Endometrium (tissue), 2 donors: ENCODE results near the gene FBXW12.
"Not testable (repeated sequence)": the region's sequence is repeated elsewhere in the genome, so short reads cannot be mapped to it uniquely, and the experiment has no call there.

Source experiments
- FAIRE-seq: peaks from 2 replicates; lab custom pipeline; 2012; peaks lifted over from hg19 to GRCh38; lab: Jason Lieb, UNC
- donor health status: control.
- donor health status: control.

FBXW12 gene

GRCh38 chr3:48372862-48373435, 930 bp downstream of the FBXW12 start:
- no peak for FAIRE-seq

DNA sequence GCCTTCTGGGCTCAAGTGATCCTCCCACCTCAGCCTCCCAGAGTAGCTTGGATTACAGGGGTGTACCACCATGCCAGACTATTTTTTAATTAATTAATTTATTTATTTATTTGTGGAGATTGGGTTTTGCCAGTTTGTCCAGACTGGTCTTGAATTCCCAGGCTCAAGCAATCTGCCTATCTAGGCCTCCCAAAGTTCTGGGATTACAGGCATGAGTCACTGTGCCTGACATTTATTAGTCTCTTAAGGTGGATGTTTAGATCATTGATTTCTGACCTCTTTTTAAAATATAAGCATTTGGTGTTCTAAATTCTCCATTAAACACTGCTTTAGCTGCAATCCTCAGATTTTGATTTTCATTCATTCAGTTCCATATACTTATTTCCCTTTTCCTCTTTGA, 15.6 kb downstream of the FBXW12 start:
- FAIRE-seq: no peak

- FAIRE-seq: no peak
Measured at GRCh38 chr3:48388966-48389365, 16.9 kb downstream of the FBXW12 start.

DNA sequence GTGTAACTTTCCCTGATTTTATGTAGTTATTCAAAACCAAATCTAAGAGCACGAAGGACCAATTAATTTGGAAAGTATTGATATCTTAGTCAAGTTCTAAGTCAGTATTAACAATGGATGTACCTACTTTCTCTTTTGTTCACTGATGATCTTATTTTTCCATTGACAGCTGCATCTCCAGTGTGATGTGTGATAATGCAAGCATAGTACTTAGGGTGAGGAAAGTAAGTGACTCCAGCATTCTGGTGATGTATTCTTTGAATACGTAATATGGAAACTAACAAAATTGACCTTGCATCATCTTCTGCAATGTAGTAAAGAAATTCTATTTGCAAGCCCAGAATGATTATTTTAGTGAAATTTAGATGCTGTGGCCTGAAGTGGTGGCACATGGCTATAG, 22.4 kb downstream of the FBXW12 start:
- FAIRE-seq: no peak

GRCh38 chr3:48395714-48396113, 23.7 kb downstream of the FBXW12 start:
- no peak for FAIRE-seq

- FAIRE-seq: no peak
Measured at GRCh38 chr3:48397767-48398681, 26.0 kb downstream of the FBXW12 start.

GRCh38 chr3:48398701-48399386, 26.8 kb downstream of the FBXW12 start:
- FAIRE-seq: no peak

DNA sequence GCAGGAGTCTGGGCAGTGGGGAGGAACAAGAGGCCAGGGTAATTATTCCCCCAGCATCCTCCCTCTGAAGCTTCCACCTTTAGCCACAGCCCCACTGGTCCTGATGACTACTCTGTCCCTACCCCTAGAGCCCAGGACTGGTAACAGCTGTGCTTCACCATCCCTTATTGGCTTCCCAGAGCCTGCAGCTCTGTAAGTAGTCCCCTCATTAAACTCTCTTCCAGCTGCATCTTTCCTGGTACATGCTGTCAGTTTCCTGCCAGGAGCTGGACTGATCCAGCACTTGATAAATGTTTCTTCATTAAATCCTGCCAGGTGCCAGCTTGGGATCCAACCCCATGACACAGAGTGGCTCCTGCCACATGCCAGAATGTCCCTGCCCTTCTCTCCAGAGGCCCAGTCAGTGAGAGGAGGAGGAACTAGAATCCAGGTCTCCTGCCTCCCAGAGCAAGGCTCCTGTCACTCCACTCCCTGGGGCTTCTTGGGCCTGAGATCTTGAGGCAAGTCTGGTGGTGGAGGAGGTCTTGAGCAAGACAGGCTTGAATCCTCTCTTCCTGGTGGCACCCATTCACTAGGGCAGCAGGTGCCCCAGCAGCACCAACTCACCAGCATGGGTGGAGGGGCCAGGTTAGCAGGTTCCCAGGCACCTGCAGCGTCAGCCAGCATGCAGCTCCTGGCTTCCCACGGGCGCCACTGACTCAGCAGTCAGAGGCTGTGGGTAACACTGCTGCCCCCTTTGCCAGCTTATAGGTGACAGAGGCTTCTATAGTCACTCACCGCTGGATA, 27.6 kb downstream of the FBXW12 start:
- FAIRE-seq: no peak

GRCh38 chr3:48400824-48401433, 28.9 kb downstream of the FBXW12 start:
- FAIRE-seq: no peak

DNA sequence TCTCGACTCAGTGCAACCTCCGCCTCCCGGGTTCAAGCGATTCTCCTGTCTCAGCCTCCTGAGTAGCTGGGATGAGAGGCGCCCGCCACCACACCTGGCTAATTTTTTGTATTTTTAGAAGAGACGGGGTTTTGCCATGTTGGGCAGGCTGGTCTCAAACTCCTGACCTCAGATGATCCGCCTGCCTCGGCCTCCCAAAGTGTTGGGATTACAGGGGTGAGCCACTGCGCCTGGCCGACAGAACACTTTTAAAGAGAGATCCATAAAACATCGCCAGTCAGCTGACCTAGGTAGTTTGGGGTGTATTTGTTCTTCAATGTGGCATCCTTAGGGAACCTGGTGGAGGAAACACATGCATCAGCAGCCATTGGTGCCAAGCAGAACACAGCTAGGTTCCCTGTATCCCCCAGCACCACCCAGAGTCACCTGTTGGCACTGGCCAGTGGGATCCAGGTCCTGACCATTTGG, 29.4 kb downstream of the FBXW12 start:
- FAIRE-seq: not testable (repeated sequence)

DNA sequence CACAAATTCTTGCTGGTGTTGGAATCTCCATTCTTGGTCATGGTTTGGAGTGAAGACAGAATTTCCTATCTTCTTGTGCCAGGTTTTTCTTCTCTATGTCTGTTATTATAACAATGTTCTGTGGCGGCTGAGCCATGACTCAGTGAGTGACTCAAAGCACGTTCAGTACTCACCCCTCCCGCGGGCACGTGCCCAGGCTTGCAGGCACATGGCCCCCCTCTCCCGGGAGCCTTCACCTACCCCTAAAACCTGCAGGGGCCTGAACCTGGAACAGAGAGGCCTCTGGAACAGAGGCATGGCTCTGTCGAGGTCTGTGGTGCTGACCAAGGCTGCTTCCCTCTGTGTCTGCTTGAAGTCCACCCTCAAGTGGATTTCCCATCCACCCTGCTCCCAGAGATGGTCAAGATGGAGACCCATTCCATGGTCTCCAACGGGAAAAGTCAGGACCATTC, 30.3 kb downstream of the FBXW12 start:
- FAIRE-seq: no peak

- FAIRE-seq: no peak
Measured at GRCh38 chr3:48402907-48403306, 30.9 kb downstream of the FBXW12 start.

GRCh38 chr3:48403533-48404439, 31.8 kb downstream of the FBXW12 start:
- no peak for FAIRE-seq

DNA sequence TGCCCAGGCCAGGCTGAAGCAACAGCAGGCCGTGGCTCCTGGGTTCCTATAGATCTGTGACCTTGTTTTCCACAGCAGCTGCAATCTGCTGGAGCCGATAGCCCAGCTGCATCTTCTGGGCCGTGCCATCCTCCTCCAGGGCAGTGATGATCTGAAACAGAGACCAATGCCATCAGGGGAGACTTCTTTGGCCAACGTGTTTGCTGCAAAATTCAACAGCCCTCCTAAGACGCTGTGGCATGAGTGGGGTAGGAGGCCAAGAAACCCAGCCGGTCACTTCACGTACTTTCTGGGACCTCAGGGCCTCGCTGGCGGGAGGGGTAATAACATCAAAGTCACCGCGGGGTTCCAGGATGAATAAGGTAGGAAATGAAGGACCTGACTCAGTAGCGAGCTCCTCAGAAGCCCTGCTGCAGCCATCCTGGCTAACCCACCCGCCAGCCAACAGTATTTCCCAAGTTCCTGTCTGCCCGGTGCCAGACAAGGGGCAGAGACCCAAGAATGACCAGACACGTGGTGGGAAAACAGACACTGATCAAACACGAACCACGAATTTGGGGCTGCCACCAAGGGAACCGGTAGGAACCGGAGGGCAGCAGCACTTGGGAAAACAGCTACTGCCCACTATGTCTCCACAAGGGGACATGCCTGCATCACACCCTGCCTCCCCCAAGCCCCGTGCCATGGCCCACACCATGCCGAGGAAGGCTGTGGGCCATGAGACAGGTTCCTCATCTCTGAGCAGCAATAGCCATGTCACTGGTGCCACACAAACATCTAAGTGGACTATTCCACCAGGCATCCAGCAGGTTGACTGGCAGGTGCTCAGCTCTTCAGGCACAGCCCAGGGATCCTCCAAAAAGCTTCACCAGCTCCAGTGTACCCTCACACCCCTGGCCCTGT, 32.7 kb downstream of the FBXW12 start:
- no peak for FAIRE-seq

- FAIRE-seq: no peak
Measured at GRCh38 chr3:48405343-48405881, 33.4 kb downstream of the FBXW12 start.

DNA sequence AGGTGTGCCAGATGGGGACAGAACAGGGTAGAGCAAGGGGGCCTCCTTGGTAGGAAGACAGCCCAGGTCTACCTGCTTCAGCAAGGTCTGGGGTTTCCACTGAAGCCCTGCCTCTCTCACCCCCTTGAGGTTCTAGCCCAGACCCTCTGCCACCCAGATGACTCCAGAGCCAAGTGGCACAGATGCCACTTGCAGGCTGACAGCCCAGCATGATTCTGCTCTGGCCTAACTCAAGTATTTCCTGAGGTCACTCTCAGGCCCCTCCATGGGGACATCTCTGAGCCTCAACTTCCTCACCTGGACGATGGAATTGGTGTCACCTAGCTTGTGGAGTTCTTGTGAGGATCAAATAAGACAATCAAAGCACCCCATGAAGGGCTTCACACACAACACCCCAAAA, 34.0 kb downstream of the FBXW12 start:
- no peak for FAIRE-seq

- no peak for FAIRE-seq
Measured at GRCh38 chr3:48406443-48407431, 34.7 kb downstream of the FBXW12 start.

- no peak for FAIRE-seq
Measured at GRCh38 chr3:48407542-48408099, 35.6 kb downstream of the FBXW12 start.
